HK-2 (cell line): ENCODE measurements around the gene PABPN1.
A peak's percentile ranks its signal among the peaks of the same experiment; 100 is the strongest.
"Not testable (repeated sequence)": the region's sequence is repeated elsewhere in the genome, so short reads cannot be mapped to it uniquely, and the experiment has no call there.

ENCODE experiments used
- DNase-seq: peaks from one replicate; pipeline ENCODE4 v3.0.0-alpha.2; 2018; ENCODE audit not compliant: unreplicated experiment

The PABPN1 gene

DNA sequence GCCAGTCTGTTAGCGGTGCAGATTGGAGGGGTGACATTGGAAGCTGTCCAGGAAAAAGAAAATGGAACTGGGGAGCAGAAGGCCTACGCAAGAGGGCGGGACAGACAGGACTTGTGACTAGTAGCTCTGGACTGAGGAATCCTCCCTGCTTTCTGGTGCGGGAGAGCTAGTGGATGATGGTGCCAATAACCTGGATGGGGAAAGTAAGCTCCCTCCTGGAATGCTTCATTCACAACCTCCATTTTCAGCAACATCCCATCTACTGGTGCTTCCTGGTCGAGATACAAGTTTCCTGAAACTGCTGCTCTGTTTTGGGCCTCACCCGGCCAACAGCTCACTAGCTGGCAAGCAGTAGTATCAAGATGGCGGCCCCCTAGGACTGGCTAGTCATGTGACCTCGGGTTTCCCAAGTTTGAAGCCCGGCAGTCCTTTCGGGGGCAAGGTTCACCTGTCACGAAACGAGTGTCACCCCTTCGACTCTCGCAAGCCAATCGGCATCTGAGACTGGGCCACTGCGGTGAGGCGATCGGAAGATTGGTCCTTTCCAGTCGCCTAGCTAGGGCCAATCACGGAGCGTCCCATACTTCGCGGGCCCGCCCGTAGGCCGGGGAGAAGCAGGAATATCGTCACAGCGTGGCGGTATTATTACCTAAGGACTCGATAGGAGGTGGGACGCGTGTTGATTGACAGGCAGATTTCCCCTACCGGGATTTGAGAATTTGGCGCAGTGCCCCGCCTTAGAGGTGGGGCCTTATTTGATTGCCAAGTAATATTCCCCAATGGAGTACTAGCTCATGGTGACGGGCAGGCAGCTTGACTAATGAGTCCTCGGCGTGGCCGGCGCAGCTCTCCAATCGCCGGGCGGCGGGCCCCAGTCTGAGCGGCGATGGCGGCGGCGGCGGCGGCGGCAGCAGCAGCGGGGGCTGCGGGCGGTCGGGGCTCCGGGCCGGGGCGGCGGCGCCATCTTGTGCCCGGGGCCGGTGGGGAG lies at the start of gene PABPN1:
Gene PABPN1 (plus strand): TSS at position 874 of the 988 bp plus-strand sequence. CDS start 13 bp downstream, at position 887.
- peak; percentile 98 for DNase-seq

DNA sequence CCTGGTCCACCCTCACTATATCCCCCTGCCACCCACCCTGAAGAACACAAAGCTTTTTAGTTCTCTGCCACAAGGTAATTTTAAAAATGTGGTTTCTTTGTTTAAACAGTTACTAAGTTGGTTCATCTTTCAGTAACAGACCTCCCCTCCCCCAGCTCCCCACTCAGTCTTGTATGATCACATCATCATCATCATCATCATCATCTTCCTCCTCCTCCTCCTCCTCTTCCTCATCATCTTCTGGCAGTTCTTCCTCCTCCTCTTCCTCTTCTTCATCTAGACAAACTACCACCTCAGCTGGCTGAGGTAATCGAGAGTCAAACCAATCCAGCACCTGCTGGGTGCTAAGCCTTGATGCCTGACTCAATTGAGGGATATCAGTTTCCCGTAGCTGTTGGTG lies 45.8 kb upstream of the PABPN1 start:
- peak; percentile 13 for DNase-seq

DNA sequence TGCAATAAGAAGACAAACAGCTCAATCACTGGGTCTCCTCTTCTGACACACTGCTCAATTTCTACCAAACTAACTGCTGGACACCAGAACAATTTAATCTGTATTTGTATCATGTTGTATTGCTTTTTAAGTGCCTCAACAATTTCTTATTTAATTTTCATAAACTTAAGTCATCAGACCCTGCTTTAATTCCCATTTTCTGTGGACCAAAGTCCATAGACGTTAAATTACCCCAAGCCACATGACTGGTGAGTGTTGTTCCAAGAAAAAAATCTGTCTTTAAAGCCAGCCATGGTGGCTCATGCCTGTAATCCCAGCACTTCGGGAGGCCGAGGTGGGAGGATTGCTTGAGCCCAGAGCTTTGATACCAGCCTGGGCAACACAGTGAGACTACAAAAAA lies 44.1 kb upstream of the PABPN1 start:
- DNase-seq, result no peak

DNA sequence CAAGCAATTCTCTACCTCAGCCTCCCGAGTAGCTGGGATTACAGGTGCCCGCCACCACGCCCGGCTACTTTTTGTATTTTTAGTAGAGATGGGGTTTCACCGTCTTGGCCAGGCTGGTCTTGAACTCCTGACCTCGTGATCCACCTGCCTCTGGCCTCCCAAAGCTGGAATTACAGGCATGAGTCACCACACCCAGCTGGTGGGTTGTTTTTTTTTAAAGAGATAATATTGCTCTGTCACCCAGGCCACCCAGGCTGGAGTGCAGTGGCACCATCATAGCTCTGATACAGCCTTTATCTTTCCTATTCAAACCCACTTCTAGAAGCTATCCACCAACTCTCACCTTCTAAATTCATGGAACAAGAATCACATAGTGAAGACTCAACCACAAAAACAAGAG lies 43.3 kb upstream of the PABPN1 start:
- DNase-seq, result not testable (repeated sequence)

- DNase-seq, result no peak
Measured at GRCh38 chr14:23281247-23281646, 40.0 kb upstream of the PABPN1 start.

DNA sequence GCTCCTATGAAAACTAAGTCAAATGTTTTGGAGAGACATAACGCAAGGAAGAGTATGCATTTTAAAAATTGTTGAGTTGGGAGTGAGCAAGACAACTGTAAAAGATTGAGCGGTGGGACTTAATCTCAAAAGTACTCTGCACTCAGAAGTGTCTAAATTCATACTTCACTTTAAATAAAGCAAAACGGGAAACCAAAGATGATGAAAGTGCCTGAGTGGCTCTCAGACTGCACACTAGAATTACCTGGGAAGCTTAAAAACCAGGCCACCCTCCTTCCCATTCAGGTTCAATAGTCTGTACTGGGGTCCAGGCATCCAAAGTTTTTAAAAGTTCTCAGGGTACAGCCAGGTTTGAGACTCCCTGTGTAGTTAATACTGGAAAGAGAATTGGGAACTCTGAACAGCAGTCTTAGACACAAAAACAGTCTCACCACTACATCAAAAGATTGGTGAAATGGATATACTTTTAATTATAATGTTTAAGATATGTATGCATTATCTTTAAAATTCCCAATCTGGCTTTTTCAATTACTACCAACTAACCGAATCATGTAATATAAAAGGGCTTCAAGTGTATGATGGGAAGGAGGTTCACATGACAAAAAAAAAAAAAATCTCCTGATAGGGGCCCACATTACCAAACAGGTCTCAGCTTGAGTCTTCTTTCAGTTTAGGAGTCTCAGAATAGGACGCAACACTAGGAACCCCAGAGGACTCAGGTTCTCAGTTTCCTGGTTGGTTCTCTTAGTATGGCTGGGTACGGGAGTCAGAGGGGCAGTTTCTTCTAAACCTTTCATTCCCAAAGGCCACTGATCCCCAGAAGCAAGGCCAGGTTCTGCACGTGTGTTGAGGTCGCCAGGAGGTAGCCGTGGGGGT lies 36.4 kb upstream of the PABPN1 start:
- no peak for DNase-seq

DNA sequence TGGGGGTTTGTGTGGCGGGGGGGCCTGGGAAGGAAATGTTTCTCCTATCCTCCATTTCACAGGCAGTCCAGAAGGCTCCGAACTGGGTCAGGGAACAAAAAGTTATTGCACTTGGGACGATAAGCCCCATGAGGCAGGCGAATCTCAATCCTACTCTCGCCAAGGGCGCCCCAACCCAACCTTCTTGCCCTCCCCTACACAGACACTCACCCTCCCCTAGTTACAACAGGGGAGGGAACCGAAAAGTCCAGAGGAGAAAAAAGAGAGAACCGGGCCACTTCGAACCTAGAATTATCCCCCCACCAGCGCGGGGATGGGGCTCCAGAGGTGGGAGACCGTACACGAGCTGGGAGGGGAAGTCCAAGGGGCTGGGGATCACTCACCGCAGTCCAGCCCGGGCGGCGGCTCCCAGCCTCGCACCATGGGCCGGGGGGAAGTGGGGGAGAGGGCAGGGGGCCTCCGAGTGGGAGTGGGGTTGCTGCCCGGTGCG lies 35.7 kb upstream of the PABPN1 start:
- DNase-seq, result no peak

- DNase-seq, result peak; percentile 99
Measured at GRCh38 chr14:23286020-23286901, 35.0 kb upstream of the PABPN1 start, which contains the start of gene HOMEZ. TSS of gene HOMEZ (minus strand) at chr14:23286132. CDS start at chr14:23285952, 180 bp downstream.

GRCh38 chr14:23286902-23287479 lies 34.3 kb upstream of the PABPN1 start:
- no peak for DNase-seq

GRCh38 chr14:23294734-23295561 lies 26.3 kb upstream of the PABPN1 start:
- DNase-seq, result peak; percentile 35

GRCh38 chr14:23296012-23296777 lies 25.1 kb upstream of the PABPN1 start:
- no peak for DNase-seq

DNA sequence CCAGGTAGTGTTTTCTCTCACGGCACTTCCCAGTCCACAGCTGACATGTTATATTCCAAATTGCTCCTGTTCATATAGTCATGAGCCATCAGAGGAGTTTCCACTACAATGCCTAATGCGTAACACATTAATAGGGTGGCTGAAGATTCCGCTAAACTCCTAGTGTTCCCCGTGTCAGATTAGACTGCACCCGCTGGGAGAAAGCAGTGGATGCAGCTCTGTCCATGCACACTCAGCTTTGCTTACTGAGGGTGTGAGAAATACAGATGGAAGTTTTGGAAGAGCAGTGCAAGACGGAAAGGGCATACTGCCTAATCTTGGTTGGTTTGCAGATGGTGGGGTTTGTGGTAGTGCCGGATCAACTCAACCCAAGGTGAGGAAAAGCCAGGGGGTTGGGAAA lies 24.2 kb upstream of the PABPN1 start:
- no peak for DNase-seq

DNA sequence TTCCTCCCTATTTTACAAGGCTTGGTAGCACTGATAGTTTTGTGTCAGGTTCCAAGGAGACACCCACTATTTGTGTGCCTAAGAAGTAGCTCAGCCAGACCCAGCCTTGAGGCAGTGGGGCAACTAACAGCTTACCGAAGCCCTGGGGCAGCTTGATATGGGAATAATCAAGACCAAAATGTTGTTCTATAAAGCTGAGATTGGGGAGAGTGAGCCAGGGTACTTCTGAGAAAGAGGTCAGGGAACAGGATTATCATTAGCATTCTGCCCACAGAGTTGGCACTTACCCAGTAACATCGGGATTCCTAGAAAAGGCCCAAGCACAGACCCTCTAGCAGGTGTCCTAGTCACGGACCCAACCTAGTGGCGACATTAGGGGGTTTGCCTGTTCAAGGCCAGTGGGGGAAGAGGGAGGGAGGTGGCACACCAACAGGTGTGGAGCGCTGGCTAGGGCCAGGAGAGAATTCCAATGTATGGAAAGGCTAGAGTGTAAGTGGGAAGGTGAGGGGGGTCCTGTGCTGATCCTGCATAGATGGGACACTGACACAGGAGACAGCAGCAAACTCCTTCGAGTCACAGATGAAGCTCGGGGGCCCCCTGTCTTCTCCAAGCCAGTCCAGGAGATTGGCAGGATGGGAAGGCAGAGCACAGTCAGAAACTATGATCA lies 23.5 kb upstream of the PABPN1 start:
- no peak for DNase-seq

GRCh38 chr14:23299211-23299957 lies 21.9 kb upstream of the PABPN1 start:
- no peak for DNase-seq

DNA sequence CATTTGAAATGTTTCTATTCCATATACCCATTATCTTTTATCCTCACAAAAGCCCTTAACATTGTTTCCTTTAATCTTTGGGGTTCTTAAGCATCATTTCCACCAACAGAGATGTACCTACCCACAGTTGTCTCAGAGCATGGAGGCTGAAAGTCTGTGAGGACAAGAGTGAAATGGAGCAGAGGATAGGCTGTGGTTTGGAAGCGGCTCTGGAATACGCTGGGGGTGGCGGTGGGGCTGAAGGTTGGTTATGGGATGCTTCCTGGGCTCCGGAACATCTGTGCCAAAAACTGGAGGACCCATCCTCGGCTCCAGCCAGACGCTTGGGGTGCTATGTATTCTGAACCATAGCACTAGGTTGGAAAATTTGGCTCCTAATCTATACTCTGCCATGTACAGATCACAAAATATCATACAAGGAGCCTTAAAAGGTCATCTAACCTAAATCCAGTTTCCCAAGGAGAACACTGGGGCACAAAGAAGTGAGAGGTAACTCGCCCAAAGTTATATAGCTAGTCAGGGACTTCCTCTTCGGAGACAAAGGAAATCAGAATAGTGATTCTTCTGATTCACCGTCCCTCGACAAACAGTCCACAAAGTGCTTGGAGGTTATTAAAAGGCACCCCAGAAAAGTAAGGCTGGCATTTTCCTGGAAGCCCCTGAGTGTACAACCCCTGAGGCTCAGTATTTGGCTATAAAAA lies 21.1 kb upstream of the PABPN1 start:
- no peak for DNase-seq

DNA sequence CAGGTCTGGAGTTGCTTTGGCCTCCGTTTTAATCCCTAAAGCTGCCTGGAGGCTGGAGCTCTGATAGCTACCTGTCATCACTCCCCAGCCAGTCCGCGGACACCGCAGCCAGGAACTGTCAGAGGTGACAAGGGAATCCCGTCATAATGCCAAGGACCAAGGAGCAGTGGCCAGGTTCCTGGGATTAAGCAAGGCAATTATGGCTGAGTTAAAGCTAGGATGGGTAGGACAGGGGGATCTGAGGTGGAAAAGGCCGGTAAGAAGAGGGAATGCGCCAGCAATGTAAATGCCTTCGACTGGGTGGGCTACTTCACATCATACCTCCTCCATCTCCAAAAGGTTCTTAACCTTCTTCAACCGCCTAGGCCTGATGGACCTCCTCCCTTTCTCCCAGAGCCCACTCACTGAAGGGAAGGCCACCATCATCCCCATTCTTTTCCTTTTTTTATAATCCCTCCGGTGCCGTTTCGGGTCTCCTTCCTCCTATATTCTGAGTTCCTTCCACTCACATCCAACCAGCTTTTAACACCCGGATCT lies 20.5 kb upstream of the PABPN1 start:
- peak; percentile 47 for DNase-seq
